ENCODE data around the gene KHNYN. TPM values are rescaled to one million over a fixed set of nuclear protein-coding genes. Genes with fewer than 3 reads are reported as not detected.

Gene KHNYN
- total RNA-seq, 4 donors from 2014 or later = 80.9 to 129 (median 113) TPM

DNA sequence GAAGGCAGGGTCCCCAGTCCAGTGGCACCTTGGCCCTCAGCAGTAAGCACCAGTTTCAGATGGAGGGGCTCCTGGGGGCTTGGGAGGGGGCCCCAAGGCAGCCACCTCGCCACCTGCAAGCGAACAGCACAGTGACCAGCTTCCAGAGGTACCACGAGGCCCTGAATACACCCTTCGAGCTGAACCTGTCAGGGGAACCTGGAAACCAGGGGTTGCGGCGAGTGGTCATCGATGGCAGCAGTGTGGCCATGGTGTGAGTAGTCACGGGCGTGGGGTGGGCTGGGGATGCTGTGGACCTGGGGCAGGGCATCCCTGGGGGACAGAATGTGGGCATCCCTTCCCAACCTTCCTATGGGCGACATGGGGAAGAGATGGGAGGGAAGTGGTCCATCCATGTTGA is 19.8 kb upstream of the KHNYN start:
- Histone ChIP-seq H3K27ac (no peak overlapping the region), H3K27me3 (no peaks in the 10 kb centered on the region), H3K36me3 (peaks cover 0 to 33% (median 0%) of the 10 kb centered on the region in 3 donors), H3K4me1 (no peaks in the 10 kb centered on the region), H3K9me3 (no peaks in the 10 kb centered on the region), H3K4me3 (no peak overlapping the region)
- TF ChIP-seq POLR2A (IDR thresholded peaks at IDR 0.05) = no peak
- TF ChIP-seq, protein P1, sequence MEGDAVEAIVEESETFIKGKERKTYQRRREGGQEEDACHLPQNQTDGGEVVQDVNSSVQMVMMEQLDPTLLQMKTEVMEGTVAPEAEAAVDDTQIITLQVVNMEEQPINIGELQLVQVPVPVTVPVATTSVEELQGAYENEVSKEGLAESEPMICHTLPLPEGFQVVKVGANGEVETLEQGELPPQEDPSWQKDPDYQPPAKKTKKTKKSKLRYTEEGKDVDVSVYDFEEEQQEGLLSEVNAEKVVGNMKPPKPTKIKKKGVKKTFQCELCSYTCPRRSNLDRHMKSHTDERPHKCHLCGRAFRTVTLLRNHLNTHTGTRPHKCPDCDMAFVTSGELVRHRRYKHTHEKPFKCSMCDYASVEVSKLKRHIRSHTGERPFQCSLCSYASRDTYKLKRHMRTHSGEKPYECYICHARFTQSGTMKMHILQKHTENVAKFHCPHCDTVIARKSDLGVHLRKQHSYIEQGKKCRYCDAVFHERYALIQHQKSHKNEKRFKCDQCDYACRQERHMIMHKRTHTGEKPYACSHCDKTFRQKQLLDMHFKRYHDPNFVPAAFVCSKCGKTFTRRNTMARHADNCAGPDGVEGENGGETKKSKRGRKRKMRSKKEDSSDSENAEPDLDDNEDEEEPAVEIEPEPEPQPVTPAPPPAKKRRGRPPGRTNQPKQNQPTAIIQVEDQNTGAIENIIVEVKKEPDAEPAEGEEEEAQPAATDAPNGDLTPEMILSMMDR (IDR thresholded peaks at IDR 0.05) = no peak
- peak in 1 of 3 donors; percentile 41 for DNase-seq

DNA sequence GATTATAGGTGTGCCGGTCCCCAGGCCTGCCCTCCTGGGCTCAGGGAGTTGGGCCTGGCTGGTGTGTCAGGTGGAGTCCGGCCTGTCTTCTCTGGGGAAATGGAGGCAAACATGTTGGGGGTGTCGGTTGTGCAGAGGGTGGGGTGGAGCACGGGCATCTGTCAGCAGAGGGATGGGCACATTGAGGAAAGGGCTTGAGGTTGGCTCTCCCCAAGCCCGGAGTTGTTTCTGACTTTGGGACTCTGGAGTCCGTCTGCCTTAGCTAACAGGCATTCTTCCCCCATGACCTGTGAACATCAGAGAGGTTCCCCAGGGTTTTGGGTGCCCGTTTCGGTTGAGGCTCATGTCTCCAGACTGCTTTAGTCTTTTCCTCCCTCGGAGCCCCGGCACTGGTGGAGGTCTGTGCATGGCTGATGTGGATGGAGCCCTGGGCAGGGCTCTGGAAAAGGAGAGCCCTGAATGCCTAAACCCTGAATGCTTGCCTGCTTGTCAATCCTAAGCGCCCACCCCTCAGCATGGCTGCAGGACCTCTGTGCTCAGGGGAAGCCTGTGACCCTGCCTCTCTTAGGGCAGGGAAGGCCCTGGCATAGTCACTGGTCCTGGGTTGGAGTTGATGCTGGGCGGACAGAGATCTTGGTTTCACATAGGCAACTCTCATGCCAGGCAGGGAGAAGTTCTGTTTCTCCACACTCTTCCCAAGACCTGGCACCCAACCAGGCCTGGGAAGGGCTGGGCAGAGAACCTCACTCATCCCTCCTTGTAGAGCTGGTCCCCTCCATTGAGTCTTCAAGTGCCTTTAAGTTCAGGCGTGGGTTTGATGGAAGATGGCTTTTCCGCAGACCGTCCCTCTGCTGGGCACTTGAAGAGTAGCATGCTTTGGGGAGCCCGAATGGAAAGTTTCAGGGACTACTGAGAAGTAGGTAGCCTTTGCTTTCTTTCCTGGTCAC is 18.0 kb upstream of the KHNYN start:
- Histone ChIP-seq H3K27me3 (no peaks in the 10 kb centered on the region), H3K4me3 (no peak overlapping the region), H3K36me3 (peaks cover 0 to 34% (median 0%) of the 10 kb centered on the region in 3 donors), H3K27ac (no peak overlapping the region), H3K4me1 (no peaks in the 10 kb centered on the region), H3K9me3 (no peaks in the 10 kb centered on the region)
- TF ChIP-seq, protein P1 (IDR thresholded peaks at IDR 0.05) = peak; percentile 50 to 79 (median 62)
- TF ChIP-seq POLR2A (IDR thresholded peaks at IDR 0.05) = no peak
- peak in 1 of 3 donors; percentile 74 for DNase-seq

DNA sequence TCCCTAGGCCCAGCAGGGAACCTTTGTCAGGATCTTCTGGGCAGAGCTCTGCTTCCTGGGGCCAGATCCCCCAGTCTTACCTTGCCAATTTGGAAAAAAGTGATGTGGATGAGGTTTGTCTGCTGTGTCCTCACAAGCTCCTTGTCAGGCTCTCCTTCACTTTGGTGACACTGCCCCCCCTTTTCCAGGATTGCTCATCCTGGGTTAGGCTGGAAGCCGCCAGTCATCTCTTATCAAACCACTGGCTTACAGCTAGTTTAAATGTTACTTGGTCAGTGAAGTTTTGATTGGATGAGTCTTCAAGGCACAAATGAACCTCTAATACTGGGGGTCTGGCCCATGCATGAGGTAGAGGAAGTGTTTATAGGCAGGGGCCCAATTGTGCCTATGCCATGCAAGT is 15.7 kb upstream of the KHNYN start:
- H3K9me3 ChIP-seq = no peaks in the 10 kb centered on the region
- no peak overlapping the region for H3K27ac ChIP-seq
- H3K27me3 ChIP-seq = no peaks in the 10 kb centered on the region
- H3K4me3 ChIP-seq = no peak overlapping the region
- peaks cover 0 to 10% (median 0%) of the 10 kb centered on the region in 4 donors for H3K4me1 ChIP-seq
- TF ChIP-seq POLR2A (IDR thresholded peaks at IDR 0.05) = no peak
- TF ChIP-seq, protein P1 (IDR thresholded peaks at IDR 0.05) = no peak
- H3K36me3 ChIP-seq = peaks cover 0 to 28% (median 0%) of the 10 kb centered on the region in 3 donors
- DNase-seq = peak in 1 of 3 donors; percentile 9

DNA sequence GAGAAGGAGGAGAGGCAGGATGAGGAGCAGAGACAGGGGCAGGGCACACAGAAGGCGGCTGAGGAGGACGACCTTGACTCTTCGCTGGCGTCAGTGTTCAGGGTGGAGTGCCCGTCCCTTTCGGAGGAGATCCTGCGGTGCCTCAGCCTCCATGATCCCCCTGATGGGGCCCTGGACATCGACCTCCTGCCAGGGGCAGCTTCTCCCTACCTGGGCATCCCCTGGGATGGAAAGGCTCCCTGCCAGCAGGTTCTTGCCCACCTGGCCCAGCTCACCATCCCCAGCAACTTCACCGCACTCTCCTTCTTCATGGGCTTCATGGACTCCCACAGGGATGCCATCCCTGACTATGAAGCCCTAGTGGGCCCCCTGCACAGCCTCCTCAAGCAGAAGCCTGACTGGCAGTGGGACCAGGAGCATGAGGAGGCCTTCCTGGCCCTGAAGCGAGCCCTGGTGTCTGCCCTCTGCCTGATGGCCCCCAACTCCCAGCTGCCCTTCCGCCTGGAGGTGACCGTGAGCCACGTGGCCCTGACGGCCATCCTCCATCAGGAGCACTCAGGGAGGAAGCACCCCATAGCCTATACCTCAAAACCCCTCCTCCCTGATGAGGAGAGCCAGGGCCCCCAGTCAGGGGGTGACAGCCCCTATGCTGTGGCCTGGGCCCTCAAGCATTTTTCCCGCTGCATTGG is 14.9 kb upstream of the KHNYN start:
- TF ChIP-seq, protein P1 (IDR thresholded peaks at IDR 0.05) = no peak
- no peak for TF ChIP-seq POLR2A (IDR thresholded peaks at IDR 0.05)
- Histone ChIP-seq H3K27me3 (no peaks in the 10 kb centered on the region), H3K4me3 (no peak overlapping the region), H3K9me3 (no peaks in the 10 kb centered on the region), H3K27ac (no peak overlapping the region), H3K36me3 (peaks cover 0 to 22% (median 0%) of the 10 kb centered on the region in 3 donors), H3K4me1 (peaks cover 0 to 11% (median 0%) of the 10 kb centered on the region in 4 donors)
- DNase-seq = peak in 1 of 3 donors; percentile 40

DNA sequence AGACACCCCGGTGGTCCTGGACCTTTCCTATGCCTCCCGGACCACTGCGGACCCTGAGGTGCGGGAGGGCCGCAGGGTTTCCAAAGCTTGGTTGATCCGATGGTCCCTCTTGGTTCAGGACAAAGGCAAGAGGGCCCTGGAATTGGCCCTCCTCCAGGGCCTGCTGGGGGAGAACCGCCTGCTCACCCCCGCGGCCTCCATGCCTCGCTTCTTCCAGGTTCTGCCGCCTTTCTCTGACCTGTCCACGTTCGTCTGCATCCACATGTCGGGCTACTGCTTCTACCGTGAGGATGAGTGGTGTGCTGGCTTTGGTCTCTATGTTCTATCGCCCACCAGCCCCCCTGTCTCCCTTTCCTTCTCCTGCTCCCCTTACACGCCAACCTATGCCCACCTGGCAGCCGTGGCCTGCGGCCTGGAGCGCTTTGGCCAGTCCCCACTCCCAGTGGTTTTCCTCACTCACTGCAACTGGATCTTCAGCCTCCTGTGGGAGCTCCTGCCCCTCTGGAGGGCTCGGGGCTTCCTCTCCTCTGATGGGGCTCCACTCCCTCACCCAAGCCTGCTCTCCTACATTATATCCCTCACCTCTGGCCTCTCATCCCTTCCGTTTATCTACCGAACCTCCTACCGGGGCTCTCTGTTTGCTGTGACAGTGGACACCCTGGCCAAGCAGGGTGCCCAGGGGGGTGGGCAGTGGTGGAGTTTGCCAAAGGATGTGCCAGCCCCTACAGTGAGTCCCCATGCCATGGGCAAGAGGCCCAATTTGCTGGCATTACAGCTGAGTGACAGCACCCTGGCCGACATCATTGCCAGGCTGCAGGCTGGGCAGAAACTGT is 14.1 kb upstream of the KHNYN start:
- peak in 1 of 3 donors; percentile 23 for DNase-seq
- H3K27me3 ChIP-seq = no peaks in the 10 kb centered on the region
- H3K36me3 ChIP-seq = peaks cover 0 to 22% (median 0%) of the 10 kb centered on the region in 3 donors
- no peak overlapping the region for H3K4me3 ChIP-seq
- no peak for TF ChIP-seq POLR2A (IDR thresholded peaks at IDR 0.05)
- TF ChIP-seq, protein P1 (IDR thresholded peaks at IDR 0.05) = no peak
- peaks cover 0 to 11% (median 0%) of the 10 kb centered on the region in 4 donors for H3K4me1 ChIP-seq
- no peak overlapping the region for H3K27ac ChIP-seq
- H3K9me3 ChIP-seq = no peaks in the 10 kb centered on the region
